ENCODE results near the gene TGM2.

The TGM2 gene

DNA sequence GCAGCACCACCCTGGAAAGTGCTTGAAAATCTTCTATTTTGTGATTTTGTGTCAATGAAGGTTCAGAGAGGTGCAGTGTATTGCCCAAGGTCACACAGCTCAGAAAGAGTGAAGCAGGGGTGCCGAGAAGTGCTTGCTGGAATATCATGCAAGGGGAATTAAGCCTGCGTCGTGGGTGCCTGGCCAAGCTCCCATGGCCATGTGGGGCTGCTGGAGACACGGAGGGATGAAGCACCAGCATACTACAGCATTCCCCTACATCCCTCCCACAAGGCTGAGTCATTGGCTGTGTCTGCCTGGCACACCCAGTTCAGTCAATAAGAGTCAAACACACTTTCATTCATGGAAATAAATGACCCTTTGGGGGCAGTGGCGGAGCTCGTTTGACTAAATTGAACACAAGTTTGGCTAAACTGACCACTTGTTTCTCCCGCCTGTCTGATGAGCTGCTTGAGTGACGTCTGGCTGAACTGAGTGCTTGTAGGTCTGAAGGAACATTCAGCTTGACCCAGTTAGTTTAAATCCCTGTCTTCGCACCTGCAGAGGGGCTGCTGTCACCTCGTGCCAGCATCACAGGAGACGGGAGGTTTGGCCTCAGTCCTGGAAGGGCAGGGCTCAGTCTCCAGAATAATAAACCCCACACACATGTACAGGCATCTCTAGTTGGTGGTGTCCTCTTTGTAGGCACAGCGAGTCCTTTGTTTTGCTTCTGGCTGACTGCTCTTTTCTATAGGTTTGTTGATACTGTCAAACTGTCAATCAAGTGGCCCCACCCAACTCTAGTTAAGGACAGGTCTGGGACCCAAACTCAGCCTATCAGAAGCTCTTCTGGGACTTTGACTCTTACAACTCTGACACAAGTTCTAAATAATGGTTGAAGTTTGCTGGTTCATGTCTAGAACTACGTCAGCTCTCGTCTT lies 8.4 kb upstream of the TGM2 start:
- DNase-seq, result no peak

DNA sequence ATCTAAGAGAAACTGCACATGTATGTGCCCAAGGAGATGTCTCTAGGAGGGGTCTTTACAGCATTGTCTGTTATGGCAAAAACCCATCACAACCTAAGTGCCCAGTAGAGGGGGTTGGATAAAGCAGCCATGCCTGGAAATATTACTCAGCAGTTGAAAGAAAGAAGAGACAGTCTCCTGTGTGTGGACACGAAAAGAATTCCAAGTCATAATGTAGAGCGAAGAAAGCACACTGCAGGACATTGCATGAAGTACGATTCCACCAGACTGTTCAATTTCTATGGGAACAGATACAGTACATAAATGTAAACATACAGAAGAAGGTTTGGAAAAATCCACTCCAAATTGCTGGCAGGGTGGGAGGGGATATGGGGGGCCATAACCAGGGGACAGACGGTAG lies 7.3 kb upstream of the TGM2 start:
- DNase-seq, result no peak

DNA sequence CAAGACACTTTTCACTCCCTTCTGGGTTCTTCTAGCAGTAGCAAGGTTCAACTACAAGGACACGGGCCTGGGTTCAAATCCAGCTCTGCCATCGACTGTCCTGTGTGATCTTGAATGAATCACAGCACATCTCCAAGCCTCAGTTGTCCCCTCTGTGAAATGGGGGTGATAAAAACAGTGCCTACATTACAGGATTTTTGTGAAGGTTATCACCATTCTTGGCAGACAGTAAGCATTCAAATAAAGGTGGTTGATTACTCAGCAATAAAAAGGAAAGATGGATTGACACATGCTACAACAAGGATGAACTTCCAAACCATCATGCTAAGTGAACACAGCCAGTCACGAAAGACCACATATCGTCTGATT lies 6.6 kb upstream of the TGM2 start:
- DNase-seq, result no peak

DNA sequence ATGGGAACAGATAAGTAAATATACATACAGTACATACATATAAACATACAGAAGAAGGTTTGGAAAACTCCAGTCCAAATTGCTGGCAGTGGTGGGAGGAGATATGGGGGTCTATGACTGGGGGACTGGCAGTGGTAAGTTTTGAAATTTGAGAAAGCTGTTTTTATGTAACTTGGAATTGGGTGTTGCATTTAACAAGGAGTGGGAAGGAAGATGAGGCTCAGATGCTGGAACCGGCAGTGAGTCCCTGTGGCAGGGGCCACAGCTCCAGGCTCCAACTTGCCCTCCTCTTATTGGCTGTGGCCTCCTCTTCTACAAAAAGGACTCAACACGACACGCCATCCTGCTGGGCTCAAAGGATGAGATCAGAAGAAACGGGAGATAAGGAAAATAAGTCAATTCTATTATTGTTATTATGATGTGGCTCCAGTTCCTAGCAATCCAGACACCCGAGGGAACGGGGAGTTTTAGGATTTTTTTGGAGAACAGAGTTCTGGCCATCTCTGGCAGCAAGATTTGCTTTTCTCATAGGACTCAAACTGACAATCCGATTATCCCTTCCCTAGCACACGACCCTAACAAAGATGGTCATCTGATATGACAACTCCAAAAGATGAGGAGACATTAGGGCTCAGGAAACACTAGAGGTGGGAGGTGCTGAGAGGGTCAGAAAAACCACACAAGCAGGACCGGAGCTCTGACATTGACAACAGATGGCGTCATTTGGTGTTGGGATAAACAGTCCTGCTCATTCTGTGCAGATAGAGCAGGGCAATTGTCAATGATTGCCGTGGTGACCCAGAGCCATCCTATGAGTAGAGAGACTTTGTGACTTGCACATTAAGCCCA lies 6.0 kb upstream of the TGM2 start:
- no peak for DNase-seq

DNA sequence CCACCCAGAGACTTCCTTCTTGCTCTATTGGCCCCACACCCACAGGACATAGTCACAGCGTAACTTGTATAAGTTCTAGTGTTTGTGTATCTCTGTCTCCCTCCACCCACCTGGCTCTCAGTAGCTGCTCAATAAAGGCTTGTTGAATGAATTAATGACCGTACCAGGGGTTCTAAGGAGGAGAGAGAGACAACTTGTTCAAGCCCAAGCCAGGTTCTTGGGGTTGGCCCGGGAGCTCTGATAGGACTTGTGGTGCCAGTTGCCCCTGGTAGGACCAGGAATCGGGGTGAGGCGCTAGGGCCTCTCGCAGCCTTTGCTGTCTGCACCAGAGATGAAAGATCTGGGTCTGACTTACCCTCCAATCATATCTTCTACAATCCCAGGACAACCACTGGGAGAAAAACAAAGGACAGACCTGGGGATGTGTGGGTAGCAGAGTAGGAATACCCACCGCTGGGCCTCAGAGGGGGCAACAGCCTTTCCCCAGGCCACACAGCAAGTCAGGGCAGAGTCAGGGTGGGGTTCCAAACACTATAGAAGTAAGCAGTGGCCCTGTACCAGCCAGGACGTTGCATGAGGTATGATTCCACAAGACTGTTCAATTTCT lies 5.3 kb upstream of the TGM2 start:
- no peak for DNase-seq

DNA sequence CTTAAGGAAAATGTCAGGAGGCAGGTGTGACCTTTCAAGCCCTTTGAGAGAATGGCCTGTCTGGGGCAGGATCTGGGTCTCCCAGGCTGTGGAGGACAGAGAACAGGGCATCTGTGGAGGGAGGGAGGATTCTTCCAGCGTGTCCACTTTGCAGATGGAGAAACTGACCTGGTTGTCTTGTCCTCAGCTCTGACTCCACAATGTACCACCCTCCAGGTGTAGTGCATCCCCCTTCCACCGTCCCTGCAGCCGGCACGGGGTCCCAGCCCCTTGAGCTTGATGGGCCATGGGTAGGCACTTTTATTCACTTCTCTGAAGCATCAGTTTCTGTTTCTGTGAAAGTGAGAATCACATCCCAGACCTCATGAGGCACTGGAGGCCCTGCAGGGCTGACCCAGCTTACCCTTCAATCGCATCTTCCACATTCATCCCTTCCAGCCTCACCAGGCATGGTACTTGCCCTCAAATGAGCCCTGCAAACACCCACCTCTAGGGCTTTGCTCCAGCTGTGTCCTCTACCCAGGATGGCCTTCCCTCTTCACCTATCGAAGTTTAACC lies 4.6 kb upstream of the TGM2 start:
- DNase-seq, result no peak

DNA sequence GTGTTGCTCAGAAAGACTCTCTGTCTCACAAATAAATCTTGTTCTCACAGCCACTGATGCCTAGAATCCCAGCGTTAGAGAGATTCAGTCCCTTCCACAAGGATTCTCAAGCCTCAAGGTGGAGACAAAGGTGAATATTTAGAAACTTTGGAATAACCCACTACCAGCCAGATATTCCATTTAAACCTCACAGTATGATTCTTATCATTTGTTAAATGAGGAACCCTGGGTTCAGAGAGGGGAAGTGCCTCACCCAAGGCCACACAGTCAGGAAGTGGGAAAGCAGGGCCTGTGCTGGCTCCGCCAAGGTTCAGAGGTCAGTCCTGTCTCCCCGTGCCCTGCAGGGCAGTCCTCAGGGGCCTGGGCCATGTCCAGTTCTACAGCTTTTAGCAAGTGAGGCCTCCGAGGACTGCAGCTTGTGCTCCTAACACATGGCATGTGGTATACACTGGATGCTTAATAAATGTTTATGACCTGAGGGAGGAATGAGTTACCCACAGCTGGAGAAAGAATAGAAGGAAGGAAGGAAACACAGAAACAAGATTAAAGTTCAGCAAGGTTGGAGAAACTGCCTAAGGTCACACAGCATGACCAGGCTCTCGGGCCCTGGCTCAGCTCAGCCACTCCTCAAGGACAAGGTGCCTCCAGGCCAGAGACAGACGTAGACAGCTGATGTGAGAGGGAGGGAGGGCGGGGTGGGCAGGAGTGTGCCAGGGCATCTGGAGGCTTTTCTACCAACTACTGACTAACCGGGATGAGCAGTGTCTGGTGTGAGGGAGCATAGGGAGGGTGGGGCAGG lies 3.9 kb upstream of the TGM2 start:
- DNase-seq, result no peak

DNA sequence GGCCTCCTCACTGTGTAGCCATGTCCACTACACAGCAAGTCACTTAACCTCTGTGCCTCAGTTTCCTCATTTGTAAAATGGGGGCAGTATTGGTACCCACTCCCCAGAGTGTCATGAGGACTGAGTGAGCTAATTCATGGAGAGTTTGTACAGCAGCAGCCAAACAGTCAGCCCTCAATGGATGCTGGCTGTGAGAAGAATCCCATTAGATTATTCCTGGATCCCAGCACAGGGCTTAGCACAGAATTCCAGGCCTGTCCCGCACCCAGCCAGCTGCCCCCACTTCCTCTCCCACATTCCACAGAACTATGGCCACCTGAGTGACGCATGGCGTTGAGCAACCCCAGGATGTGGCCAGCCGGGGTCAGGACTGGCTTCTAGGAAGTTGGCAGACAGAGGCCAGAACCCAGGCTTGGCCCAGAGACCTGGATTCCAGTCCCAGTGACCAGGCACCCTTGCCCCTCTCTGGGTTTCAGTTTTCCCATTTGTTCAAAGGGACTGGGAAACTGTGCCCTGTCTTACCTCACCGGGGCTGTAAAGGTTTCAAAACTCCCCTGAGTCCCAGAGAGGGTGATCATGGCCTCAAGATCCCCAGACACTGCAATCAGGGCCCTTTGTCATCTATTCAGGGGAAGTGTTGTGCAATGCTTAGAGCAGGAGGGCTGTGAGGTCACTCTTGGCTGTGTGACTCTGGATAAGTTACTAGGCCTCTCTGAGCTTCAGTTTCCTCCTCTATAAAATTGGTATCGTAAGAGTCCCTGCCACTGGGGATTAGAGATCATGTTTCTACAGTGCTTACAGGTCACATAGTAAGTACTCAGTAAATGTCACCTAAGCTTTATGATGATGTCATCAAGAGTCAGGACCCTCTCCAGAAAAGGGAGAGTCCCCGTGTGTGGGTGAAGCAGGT lies 3.0 kb upstream of the TGM2 start:
- no peak for DNase-seq

DNA sequence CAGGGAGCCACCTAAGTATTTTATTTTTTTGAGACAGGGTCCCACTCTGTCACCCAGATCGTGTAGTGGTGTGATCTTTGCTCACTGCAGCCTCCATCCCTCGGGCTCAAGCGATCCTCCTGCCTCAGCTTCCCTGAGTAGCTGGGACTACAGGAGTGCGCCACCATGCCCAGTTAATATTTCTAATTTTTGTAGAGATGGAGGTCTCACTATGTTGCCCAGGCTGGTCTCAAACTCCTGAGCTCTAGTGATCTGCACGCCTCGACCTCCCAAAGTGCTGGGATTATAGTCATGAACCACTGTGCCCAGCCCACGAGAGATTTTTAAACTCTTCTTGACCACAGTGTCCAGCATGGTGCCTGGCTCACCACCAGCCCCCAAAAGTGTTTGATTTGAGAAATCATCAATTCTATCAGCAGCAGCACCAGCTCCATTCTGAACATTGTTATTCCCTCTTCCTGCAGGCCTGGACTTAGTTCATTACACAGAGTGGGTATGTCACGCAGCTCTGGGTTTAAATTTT lies 2.3 kb upstream of the TGM2 start:
- DNase-seq, result no peak

DNA sequence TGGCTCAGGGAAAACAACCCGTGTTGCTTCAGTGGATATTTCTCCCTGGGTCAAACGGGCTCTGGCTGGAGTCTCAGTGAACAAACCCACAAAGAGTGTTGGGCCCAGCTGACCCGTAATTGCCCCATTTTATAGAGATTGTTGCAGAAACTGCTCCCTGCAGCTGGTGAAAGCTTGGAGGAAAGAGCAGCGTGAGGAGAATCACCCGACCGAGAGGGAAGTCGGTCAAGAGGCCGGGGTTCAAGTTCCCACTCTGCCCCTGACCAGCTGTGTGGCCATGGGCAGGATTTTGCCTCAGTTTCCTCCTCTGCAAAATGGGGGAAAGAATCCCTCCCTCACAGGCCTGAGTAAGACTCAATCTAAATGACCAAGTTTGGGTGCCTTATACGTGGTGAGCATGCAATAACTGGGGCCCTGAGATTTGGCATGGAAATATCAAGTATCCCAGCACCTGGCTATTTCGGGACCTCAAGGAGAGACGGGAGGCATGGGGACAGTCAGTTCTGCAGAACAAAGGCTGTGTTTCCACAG lies 1.7 kb upstream of the TGM2 start:
- no peak for DNase-seq

DNA sequence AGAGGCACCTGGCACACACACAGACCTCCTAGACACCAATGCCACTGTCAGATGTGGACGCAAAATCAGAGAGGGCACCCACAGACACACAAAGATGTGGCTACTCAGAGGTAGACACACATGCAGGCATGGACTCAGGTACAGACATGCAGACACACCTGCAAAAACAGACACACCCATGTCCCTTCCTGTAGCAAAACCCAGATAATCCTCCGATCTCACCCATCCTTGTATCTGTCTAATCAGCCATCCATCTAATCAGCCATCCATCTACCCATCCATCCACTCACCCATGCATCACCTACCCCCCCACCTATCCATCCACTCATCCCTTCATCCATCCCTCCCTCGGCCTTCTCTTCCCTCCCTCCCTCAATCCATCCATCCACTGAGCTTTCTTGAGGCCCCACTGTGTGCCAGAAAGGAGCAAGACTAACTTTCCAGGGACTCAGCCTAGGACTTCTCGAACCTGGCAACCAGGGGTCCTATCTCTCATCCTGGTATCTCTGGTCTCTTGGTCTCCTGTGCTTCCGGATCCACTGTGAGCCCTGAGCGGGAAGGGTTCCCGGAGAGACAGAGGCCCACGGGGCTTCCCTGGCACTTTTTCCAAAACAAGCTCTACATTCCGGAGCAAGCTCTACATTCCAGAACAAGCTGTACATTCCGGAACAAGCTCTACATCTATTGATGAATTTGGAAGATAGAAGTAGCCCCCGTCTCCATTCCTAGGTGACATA lies 1.1 kb upstream of the TGM2 start:
- no peak for DNase-seq

DNA sequence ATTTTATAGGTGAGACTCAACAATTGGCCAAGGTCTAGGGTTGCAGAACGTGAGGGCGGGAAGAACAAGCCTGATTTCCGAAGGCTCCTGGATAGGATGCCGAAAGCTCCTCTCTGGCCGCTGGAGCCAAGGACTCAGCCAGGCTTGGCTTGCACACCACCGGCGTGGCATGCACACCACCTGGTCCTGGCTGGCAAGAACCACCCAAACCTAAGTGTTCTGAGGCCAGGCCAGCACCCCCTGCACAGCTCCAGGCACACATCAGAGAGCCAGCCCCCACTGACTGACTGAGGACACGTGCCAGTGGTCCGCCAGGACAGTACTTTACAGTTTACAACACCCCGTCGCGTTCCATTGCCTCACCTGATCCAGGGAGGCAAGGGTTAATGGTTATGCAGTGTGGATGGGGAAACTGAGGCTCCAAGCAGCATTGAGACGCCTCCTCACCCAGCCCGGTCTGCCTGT lies 414 bp downstream of the TGM2 start:
- no peak for DNase-seq

DNA sequence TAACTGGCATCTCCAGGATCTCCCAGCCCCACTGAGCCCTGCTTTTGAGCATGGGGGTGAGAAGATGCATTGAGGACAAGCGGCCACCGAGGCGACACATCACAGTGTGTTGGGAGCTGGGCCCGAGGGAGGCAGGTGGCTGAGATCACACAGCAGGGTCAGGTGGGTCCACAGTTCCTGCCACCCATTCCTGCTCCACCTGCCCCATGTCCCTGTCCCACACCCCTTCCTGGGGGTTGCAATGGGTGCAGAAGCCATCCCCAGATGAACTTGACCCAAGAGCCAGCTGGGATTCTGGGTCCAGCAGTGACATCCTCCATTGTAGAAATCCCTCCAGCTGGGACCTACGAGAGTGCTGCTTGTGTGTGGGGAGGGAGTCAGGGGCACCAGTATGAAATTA lies 1.0 kb downstream of the TGM2 start:
- no peak for DNase-seq

DNA sequence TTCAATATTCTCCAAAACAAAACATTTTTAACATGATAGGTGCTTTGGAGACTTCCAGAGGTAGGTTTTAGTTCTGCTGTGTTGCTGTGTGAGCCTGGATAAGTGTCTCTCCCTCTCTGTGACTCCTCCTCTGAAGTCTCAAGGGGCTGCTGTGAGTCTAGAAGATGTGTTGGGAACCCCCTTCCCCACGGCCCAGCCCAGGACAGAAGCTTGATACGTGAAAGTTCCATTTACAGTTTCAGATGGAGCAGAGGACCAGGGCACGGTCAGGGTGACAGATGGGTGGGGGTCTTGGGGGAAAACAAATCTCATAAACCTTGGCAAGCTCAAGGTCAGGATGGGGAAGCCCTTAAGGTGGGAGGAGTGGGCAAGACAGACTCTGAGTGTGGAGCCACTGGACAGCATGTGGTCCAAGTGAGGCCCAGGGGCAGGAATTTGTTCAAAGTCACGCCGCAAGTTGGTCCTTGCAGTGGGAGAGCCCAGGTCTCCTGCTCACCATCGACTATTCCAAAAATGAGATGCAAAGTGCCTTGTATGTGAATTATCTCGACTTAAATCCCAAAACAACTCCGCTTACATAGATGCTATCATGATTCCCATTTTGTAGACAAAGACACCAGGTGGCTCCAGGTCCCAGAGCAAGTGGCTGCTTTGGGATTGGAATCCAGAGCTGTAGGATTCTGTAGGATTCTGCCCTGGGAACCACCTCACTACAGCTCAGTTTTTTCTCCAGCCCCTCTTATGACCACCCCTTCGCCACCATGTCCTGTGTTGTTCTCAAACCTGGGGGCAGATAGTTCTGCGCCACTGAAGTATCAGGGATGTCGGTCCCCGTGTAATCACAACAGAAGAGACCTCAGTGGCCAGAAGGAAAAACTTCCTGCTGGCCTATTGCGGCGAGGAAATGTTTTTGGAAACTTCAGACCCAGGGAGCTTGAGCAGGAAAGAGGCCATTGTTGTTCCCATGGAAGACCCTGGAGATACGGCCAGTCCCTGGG lies 1.9 kb downstream of the TGM2 start:
- no peak for DNase-seq

DNA sequence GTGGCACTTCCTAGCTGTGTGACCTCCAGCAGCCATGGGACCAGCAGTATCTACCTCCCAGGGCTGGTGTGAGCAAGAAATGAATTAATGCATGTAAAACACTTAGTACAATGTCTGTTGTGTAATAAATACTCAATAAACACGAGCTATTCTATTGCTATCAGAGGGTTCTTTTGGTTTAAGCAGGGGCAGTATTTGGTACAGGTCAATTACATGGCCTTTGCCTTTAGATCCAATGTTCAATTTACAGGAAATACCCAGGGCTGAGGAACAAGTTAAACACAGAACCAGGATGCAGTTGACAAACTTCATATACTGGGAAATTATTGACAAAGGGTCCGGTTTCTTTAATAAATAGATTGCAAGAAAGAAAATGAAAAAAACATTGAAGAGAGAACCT lies 2.9 kb downstream of the TGM2 start:
- DNase-seq, result no peak

DNA sequence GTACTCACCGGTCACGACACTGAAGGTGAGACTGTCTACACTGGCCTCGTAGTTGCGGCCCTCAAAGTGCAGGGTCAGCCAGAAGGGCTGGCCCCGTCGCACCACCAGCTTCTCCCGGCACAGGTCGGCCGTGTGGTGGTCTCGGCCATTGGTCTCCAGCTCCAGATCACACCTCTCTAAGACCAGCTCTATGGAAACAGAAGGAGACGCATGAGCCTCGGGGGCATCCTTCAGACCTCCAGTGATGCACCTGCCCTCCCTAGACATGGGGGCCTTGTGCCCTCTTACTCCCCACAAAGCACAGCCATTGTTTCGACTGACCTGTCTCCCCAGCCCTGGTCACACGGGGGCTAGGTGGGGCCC lies 3.7 kb downstream of the TGM2 start:
- no peak for DNase-seq

DNA sequence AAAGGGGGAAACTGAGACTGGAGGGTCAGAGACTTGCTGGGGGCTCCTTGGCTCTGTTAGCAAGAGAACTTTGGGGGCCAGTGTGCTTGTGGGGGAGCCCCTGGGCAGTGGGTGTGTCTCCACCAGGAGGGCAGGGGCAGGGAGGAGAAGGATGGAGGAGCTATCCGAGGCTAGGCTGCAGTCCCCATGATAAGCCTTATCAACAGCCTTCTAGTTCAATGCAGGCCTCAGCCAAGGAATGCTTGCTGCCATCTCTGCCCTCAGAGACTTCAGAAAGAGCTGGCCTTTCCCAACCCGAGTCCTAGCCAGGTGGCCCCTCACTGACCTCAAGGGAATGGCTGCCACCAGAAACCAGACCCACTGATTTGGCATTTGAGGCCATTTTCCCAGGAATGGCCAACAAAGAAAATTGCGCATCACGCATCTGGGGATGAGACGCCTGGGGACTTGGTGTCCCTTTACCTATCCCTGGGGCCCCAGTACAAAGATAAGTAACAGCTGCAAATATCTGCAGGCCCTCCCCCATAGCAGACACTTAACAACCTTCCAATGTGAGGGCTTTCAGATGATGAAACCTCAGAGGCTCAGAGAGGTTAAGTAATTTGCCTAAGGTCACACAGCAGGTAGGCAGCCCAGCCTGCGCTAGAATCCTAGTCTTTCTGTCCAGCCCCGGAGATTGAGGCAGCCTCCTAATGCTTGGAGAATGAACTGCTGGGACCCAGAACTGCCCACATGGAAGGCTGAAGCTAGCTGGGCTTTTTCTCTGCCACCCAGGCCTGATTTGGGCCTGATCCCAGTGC lies 4.9 kb downstream of the TGM2 start:
- DNase-seq, result no peak

DNA sequence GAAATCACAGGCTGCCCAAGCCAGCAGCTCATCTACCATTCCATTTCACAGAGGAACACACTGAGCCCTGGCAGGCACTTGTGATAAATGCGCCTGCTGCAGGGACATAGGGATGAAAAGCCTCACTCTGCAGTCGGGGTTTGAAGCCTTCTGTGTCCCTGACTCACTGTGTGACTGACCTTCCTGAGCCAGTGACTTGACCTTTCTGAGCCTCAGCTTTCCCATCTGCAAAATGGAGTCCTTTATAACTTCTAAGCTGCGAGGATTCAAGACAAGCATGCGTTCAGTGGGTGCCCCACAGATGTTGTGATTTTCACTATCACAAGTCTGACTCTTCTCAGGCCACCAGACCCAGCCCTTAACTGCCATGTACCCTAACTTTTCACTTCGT lies 5.5 kb downstream of the TGM2 start:
- DNase-seq, result no peak
